GM21717 (cell line): ENCODE measurements around the gene CSGALNACT2.
"Not testable (repeated sequence)": the region's sequence is repeated elsewhere in the genome, so short reads cannot be mapped to it uniquely, and the experiment has no call there.

Experiments used
- ATAC-seq: cut with Tn5 transposase; IDR thresholded peaks from one replicate; pipeline ENCODE4 v1.9.1; 2021; ENCODE audit warnings: mild to moderate bottlenecking, moderate library complexity; ENCODE audit not compliant: unreplicated experiment

The CSGALNACT2 gene

GRCh38 chr10:43173120-43173519 is 34.9 kb downstream of the CSGALNACT2 start:
- ATAC-seq: no peak

GRCh38 chr10:43174969-43175368 is 36.7 kb downstream of the CSGALNACT2 start:
- ATAC-seq: no peak

GRCh38 chr10:43176271-43176670 is 38.0 kb downstream of the CSGALNACT2 start:
- ATAC-seq: no peak

- ATAC-seq: no peak
These were observed 39.4 kb downstream of the CSGALNACT2 start for GRCh38 chr10:43177595-43177994.

- ATAC-seq: no peak
These were observed 42.9 kb downstream of the CSGALNACT2 start for GRCh38 chr10:43181146-43181545.

- ATAC-seq: not testable (repeated sequence)
These were observed 45.5 kb downstream of the CSGALNACT2 start for GRCh38 chr10:43183764-43184163.

- no peak for ATAC-seq
These were observed 47.9 kb downstream of the CSGALNACT2 start for GRCh38 chr10:43186150-43186549.

- no peak for ATAC-seq
These were observed 49.0 kb downstream of the CSGALNACT2 start for GRCh38 chr10:43187213-43187612.

GRCh38 chr10:43188702-43189101 is 50.5 kb downstream of the CSGALNACT2 start:
- no peak for ATAC-seq

GRCh38 chr10:43190289-43190688 is 52.0 kb downstream of the CSGALNACT2 start:
- no peak for ATAC-seq

- ATAC-seq: no peak
These were observed 52.5 kb downstream of the CSGALNACT2 start for GRCh38 chr10:43190775-43191174.

GRCh38 chr10:43192884-43193283 is 54.6 kb downstream of the CSGALNACT2 start:
- no peak for ATAC-seq

- ATAC-seq: no peak
These were observed 55.3 kb downstream of the CSGALNACT2 start for GRCh38 chr10:43193496-43194080.

GRCh38 chr10:43194266-43194665 is 56.0 kb downstream of the CSGALNACT2 start:
- ATAC-seq: no peak

GRCh38 chr10:43194859-43195258 is 56.6 kb downstream of the CSGALNACT2 start:
- no peak for ATAC-seq

GRCh38 chr10:43195557-43195956 is 57.3 kb downstream of the CSGALNACT2 start:
- ATAC-seq: no peak

- no peak for ATAC-seq
These were observed 58.1 kb downstream of the CSGALNACT2 start for GRCh38 chr10:43196131-43196980.

- ATAC-seq: no peak
These were observed 59.0 kb downstream of the CSGALNACT2 start for GRCh38 chr10:43196981-43197833.

GRCh38 chr10:43197834-43198681 is 59.8 kb downstream of the CSGALNACT2 start:
- ATAC-seq: no peak

- no peak for ATAC-seq
These were observed 60.4 kb downstream of the CSGALNACT2 start for GRCh38 chr10:43198682-43199005.
